HEK293 (cell line): ENCODE data around the gene STK26.

ENCODE experiments used
- EGR2 ChIP-seq: fragments of 450-650 bp; formaldehyde crosslinking; IDR thresholded peaks from 2 replicates; pipeline ENCODE4 v1.5.1; 2016; ENCODE audit warnings: low read depth, missing biosample characterization, missing genetic modification characterization
- GLI4 ChIP-seq: fragments of 450-650 bp; formaldehyde crosslinking; IDR thresholded peaks from 2 replicates; pipeline ENCODE4 v1.5.1; 2016; ENCODE audit warnings: missing biosample characterization, missing genetic modification characterization
- HIC1 ChIP-seq: fragments of 450-650 bp; formaldehyde crosslinking; IDR thresholded peaks from 2 replicates; pipeline ENCODE4 v1.5.1; 2016; ENCODE audit warnings: missing biosample characterization, missing genetic modification characterization
- MZF1 ChIP-seq: fragments of 450-650 bp; formaldehyde crosslinking; IDR thresholded peaks from 2 replicates; pipeline ENCODE4 v1.5.1; 2017; ENCODE audit warnings: missing biosample characterization, missing genetic modification characterization, borderline replicate concordance
- PRDM10 ChIP-seq: fragments of 450-650 bp; formaldehyde crosslinking; IDR thresholded peaks from 2 replicates; pipeline ENCODE4 v1.5.1; 2016; ENCODE audit warnings: missing biosample characterization, missing genetic modification characterization
- SALL2 ChIP-seq: fragments of 450-650 bp; formaldehyde crosslinking; IDR thresholded peaks from 2 replicates; pipeline ENCODE4 v1.5.0; 2017; ENCODE audit warnings: missing biosample characterization, mild to moderate bottlenecking, missing genetic modification characterization, borderline replicate concordance
- SCRT1 ChIP-seq: fragments of 450-650 bp; formaldehyde crosslinking; IDR thresholded peaks from 2 replicates; pipeline ENCODE4 v1.5.1; 2016; ENCODE audit warnings: missing biosample characterization, missing genetic modification characterization, borderline replicate concordance
- YY1 ChIP-seq: fragments of 450-650 bp; formaldehyde crosslinking; IDR thresholded peaks from 2 replicates; pipeline ENCODE4 v1.5.1; 2018; ENCODE audit warnings: missing biosample characterization, missing genetic modification characterization
- ZBTB10 ChIP-seq: fragments of 450-650 bp; formaldehyde crosslinking; IDR thresholded peaks from 2 replicates; pipeline ENCODE4 v1.5.1; 2016; ENCODE audit warnings: missing biosample characterization, missing genetic modification characterization
- ZBTB20 ChIP-seq: fragments of 450-650 bp; formaldehyde crosslinking; IDR thresholded peaks from 2 replicates; pipeline ENCODE4 v1.5.1; 2016; ENCODE audit warnings: missing biosample characterization, missing genetic modification characterization
- ZEB2 ChIP-seq: fragments of 450-650 bp; formaldehyde crosslinking; IDR thresholded peaks from 2 replicates; pipeline ENCODE4 v1.5.1; 2016; ENCODE audit warnings: missing biosample characterization, missing genetic modification characterization
- ZFP37 ChIP-seq: fragments of 450-650 bp; formaldehyde crosslinking; IDR thresholded peaks from 2 replicates; pipeline ENCODE4 v1.5.1; 2016; ENCODE audit warnings: missing biosample characterization, missing genetic modification characterization
- ZFP69B ChIP-seq: fragments of 450-650 bp; formaldehyde crosslinking; IDR thresholded peaks from 2 replicates; pipeline ENCODE4 v1.5.1; 2016; ENCODE audit warnings: missing biosample characterization, missing genetic modification characterization
- ZNF24 ChIP-seq: fragments of 450-650 bp; formaldehyde crosslinking; IDR thresholded peaks from 2 replicates; pipeline ENCODE4 v1.5.1; 2016; ENCODE audit warnings: missing biosample characterization, missing genetic modification characterization
- ZNF341 ChIP-seq: fragments of 450-650 bp; formaldehyde crosslinking; IDR thresholded peaks from 2 replicates; pipeline ENCODE4; 2016; ENCODE audit warnings: low read depth, missing biosample characterization, missing genetic modification characterization
- ZNF423 ChIP-seq: fragments of 450-650 bp; formaldehyde crosslinking; IDR thresholded peaks from 2 replicates; pipeline ENCODE4 v1.5.1; 2016; ENCODE audit warnings: missing biosample characterization, missing genetic modification characterization
- ZNF501 ChIP-seq: fragments of 450-650 bp; formaldehyde crosslinking; IDR thresholded peaks from 2 replicates; pipeline ENCODE4 v1.5.1; 2016; ENCODE audit warnings: missing biosample characterization, missing genetic modification characterization
- ZNF510 ChIP-seq: fragments of 450-650 bp; formaldehyde crosslinking; IDR thresholded peaks from 2 replicates; pipeline ENCODE4 v1.5.1; 2018; ENCODE audit warnings: mild to moderate bottlenecking, missing genetic modification characterization, missing biosample characterization; ENCODE audit not compliant: insufficient replicate concordance
- ZNF521 ChIP-seq: fragments of 450-650 bp; formaldehyde crosslinking; IDR thresholded peaks from 2 replicates; pipeline ENCODE4 v1.5.1; 2017; ENCODE audit warnings: missing biosample characterization, mild to moderate bottlenecking, missing genetic modification characterization
- ZNF560 ChIP-seq: fragments of 450-650 bp; formaldehyde crosslinking; IDR thresholded peaks from 2 replicates; pipeline ENCODE4 v1.5.1; 2017; ENCODE audit warnings: missing biosample characterization, missing genetic modification characterization, borderline replicate concordance
- ZNF76 ChIP-seq: fragments of 450-650 bp; formaldehyde crosslinking; IDR thresholded peaks from 2 replicates; pipeline ENCODE4; 2016; ENCODE audit warnings: low read depth, missing biosample characterization, missing genetic modification characterization, borderline replicate concordance
- ZSCAN30 ChIP-seq: fragments of 450-650 bp; IDR thresholded peaks from 2 replicates; pipeline ENCODE4 v1.5.1; 2018; ENCODE audit warnings: missing biosample characterization, mild to moderate bottlenecking, missing genetic modification characterization, moderate library complexity
- ZXDB ChIP-seq: fragments of 450-650 bp; formaldehyde crosslinking; IDR thresholded peaks from 2 replicates; pipeline ENCODE4 v1.5.1; 2016; ENCODE audit warnings: missing biosample characterization, missing genetic modification characterization
- TF ChIP-seq, protein P1 (sequence below): fragments of 450-650 bp; formaldehyde crosslinking; IDR thresholded peaks from 2 replicates; pipeline ENCODE4 v1.5.1; 2016; ENCODE audit warnings: missing biosample characterization, missing genetic modification characterization
- TF ChIP-seq, protein P2 (sequence below): fragments of 450-650 bp; formaldehyde crosslinking; IDR thresholded peaks from 2 replicates; pipeline ENCODE4 v1.5.1; 2017; ENCODE audit warnings: missing biosample characterization, missing genetic modification characterization

STK26 gene

DNA sequence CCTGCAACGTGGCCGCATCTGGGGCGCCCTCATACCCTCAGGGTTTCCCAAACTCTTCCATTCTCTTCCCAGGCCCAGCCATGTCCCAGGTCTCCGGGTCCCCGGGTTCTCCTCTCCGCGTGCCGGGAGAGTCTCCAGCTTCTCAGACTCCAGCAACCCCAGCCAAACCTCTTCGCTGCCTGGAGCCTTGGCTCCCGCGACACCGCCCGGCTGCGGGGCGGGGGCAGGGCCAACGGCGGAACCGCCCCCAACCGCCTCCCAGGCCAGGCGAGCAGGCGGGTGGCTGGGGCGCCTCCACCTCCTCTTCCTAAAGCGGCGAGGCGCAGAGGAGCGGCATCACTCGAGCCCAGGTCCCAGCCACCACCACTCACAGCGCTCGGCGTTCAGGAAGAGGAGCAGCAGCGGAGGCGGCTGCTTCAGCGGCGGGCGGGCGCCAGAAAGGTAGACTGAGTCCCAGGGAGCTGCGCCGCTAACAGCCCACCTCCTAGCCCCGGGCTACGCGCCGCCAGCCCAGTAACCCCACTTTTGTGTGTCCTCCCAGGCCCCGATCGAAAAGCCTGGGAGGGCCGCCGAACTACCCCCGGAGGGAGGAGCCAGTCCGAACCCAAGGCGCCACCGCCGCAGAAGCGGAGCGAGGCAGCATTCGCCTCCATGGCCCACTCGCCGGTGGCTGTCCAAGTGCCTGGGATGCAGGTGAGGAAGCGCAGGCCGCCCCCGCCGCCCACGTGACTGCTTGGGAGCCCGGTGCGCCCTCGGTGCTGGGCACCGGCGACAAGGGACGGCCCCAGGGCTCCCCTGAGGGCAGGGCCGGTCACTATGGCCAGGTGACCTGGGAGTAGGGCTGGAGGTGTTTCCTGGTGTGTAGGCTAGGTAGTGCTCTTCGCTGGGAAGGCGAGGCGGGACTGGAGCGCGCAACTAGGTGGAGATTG, at the start of gene STK26 (continued):
- peak; percentile 19; the same call in 1 of the 2 replicates for TF ChIP-seq ZBTB10 (tag by site-specific recombination)
- TF ChIP-seq, protein P1, sequence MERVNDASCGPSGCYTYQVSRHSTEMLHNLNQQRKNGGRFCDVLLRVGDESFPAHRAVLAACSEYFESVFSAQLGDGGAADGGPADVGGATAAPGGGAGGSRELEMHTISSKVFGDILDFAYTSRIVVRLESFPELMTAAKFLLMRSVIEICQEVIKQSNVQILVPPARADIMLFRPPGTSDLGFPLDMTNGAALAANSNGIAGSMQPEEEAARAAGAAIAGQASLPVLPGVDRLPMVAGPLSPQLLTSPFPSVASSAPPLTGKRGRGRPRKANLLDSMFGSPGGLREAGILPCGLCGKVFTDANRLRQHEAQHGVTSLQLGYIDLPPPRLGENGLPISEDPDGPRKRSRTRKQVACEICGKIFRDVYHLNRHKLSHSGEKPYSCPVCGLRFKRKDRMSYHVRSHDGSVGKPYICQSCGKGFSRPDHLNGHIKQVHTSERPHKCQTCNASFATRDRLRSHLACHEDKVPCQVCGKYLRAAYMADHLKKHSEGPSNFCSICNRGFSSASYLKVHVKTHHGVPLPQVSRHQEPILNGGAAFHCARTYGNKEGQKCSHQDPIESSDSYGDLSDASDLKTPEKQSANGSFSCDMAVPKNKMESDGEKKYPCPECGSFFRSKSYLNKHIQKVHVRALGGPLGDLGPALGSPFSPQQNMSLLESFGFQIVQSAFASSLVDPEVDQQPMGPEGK (tag by site-specific recombination), result peak; percentile 66
- no peak for TF ChIP-seq ZNF423 (tag by site-specific recombination)
- TF ChIP-seq ZNF24 (tag by site-specific recombination), result 0 out of 2 replicates have a peak, but pooled peaks have one; percentile 44
- 0 out of 2 replicates have a peak, but pooled peaks have one; percentile 19 for TF ChIP-seq GLI4
- TF ChIP-seq EGR2 (tag by site-specific recombination), result peak; percentile 79
- TF ChIP-seq ZFP37, result peak; percentile 81; the same call in 1 of the 2 replicates
- TF ChIP-seq ZSCAN30 (tag by site-specific recombination), result 0 out of 2 replicates have a peak, but pooled peaks have one; percentile 13
- TF ChIP-seq MZF1 (tag by site-specific recombination), result 0 out of 2 replicates have a peak, but pooled peaks have one; percentile 32
- TF ChIP-seq SALL2, result no peak
- TF ChIP-seq, protein P2, sequence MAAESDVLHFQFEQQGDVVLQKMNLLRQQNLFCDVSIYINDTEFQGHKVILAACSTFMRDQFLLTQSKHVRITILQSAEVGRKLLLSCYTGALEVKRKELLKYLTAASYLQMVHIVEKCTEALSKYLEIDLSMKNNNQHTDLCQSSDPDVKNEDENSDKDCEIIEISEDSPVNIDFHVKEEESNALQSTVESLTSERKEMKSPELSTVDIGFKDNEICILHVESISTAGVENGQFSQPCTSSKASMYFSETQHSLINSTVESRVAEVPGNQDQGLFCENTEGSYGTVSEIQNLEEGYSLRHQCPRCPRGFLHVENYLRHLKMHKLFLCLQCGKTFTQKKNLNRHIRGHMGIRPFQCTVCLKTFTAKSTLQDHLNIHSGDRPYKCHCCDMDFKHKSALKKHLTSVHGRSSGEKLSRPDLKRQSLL (tag by site-specific recombination), result peak; percentile 99
- TF ChIP-seq ZNF510 (tag by site-specific recombination), result no peak
- TF ChIP-seq HIC1 (tag by site-specific recombination), result peak; percentile 72; the same call in 1 of the 2 replicates
- peak; percentile 15; the same call in 1 of the 2 replicates for TF ChIP-seq YY1 (tag by site-specific recombination)
- peak; percentile 64 for TF ChIP-seq ZBTB20 (tag by site-specific recombination)
- TF ChIP-seq ZNF76 (tag by site-specific recombination), result peak; percentile 36; the same call in 1 of the 2 replicates
- no peak for TF ChIP-seq ZNF560 (tag by site-specific recombination)
- no peak for TF ChIP-seq ZNF521 (tag by site-specific recombination)
- TF ChIP-seq ZNF341, result peak; percentile 58; the same call in 1 of the 2 replicates
- TF ChIP-seq ZXDB, result peak; percentile 52; the same call in 1 of the 2 replicates
- peak; percentile 77 for TF ChIP-seq ZFP69B (tag by site-specific recombination)
- no peak for TF ChIP-seq PRDM10
- TF ChIP-seq ZEB2 (tag by site-specific recombination), result peak; percentile 46
- no peak for TF ChIP-seq SCRT1 (tag by site-specific recombination)
- 0 out of 2 replicates have a peak, but pooled peaks have one; percentile 14 for TF ChIP-seq ZNF501
